Stomach (tissue), 4 donors: ENCODE data around the gene PITPNC1.

ENCODE experiments used
- CTCF ChIP-seq, 7 experiments: fragments of 450-650 bp in 4 of 7; fragments of 200-600 bp in 3 of 7; sonication (generic) in 3 of 7; IDR thresholded peaks; one replicate each; pipeline ENCODE4 v1.5.1; 2016 to 2019; ENCODE audit warnings: antibody characterized with exemption in 7 of 7, control low read depth in 2 of 7, mild to moderate bottlenecking in 1 of 7
- POLR2A ChIP-seq, 4 donors: fragments of 450-650 bp; IDR thresholded peaks; one replicate each; pipeline ENCODE4 v1.6.1; 2016; ENCODE audit warnings: antibody characterized with exemption in 4 of 4, control low read depth in 2 of 4, mild to moderate bottlenecking in 1 of 4, moderate library complexity in 1 of 4

DNA sequence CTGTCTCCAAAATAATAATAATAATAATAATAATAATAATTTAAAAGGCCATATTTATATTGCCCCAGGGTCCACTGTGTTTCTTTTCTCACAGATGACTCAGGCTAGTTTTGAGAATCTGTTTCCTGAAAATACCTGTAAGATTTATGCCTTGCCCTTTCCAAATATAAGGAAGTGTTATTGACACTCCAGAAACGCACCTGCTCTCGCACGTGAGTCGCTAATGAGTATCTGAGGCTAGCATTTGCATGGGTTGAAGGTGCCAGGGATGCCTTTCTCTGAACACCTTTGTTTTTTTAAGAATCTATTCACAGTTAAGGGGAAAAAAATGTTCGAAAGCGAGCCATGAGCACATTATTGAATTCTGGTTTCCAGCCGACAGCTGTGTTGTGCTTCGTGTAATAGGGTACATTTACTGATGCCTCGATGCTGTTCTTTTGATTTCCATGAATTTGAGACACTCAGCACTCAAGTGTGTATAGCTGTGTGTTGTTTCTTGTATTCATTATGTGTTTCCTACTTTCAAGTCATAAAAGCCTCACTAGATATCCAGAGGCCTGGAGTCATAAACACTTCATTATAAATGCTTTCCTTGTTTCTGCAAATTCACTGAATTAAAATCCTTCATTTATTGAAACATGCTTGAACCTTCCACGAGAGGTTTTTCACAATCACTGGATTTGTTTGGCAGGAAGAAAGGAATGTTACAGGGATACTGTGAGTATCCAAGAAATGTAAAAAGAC lies 295.7 kb downstream of the PITPNC1 start:
- TF ChIP-seq CTCF (IDR thresholded peaks at IDR 0.05) (no peak), POLR2A (IDR thresholded peaks at IDR 0.05) (no peak)
